WTC11 (cell line): Measurements from ENCODE around the gene ENAH. TPM values are rescaled to one million over a fixed set of nuclear protein-coding genes. Genes with fewer than 3 reads are reported as not detected.
"Not testable (repeated sequence)": the region's sequence is repeated elsewhere in the genome, so short reads cannot be mapped to it uniquely, and the experiment has no call there.

ENCODE experiments used
- ATAC-seq: fragments of 200-7000 bp; cut with Tn5 transposase; 2 replicates; pipeline ENCODE4 v1.10.0; 2021; ENCODE audit warnings: mild to moderate bottlenecking, moderate library complexity
- CTCF ChIA-PET: fragments of 300-600 bp; sonication (Branson Sonifier 250); formaldehyde crosslinking; loops from one replicate; lab custom pipeline; 2021; ENCODE audit warnings: antibody characterized with exemption; lab: Charles Lee
- POLR2A ChIA-PET: fragments of 350-600 bp; sonication (Branson Sonifier 250); formaldehyde crosslinking; loops from one replicate; lab custom pipeline; 2021; ENCODE audit warnings: antibody characterized with exemption; lab: Charles Lee
- DNase-seq: peaks from one replicate; pipeline ENCODE4 v3.0.0; 2021; ENCODE audit warnings: low spot score
- H3K27ac Mint-ChIP-seq: 2 replicates; pipeline ENCODE4 v1.8.0; 2021; ENCODE audit warnings: mixed read lengths
- H3K27me3 Mint-ChIP-seq: 2 replicates; pipeline ENCODE4 v1.8.0; 2021; ENCODE audit warnings: low read depth, mild to moderate bottlenecking, moderate library complexity, mixed read lengths
- H3K36me3 Mint-ChIP-seq: 2 replicates; pipeline ENCODE4 v1.8.0; 2021; ENCODE audit warnings: mixed read lengths
- H3K4me1 Mint-ChIP-seq: 2 replicates; pipeline ENCODE4 v1.8.0; 2022; ENCODE audit warnings: mixed read lengths
- H3K4me3 Mint-ChIP-seq: 2 replicates; pipeline ENCODE4 v1.8.0; 2021; ENCODE audit warnings: mild to moderate bottlenecking, moderate library complexity, mixed read lengths
- H3K9me3 Mint-ChIP-seq: 2 replicates; pipeline ENCODE4 v1.8.0; 2021; ENCODE audit warnings: mixed read lengths
- EMX1 ChIP-seq: fragments of 250-450 bp; sonication (Bioruptor Pico); IDR thresholded peaks from 2 replicates; pipeline ENCODE4 v1.8.0; 2021; ENCODE audit warnings: mild to moderate bottlenecking
- IRF2 ChIP-seq: sonication (generic); formaldehyde crosslinking; IDR thresholded peaks from 2 replicates; pipeline ENCODE4 v1.8.0; 2022; ENCODE audit warnings: low read depth, missing genetic modification reagents, borderline replicate concordance
- NFE2L1 ChIP-seq: sonication (generic); formaldehyde crosslinking; IDR thresholded peaks from 2 replicates; pipeline ENCODE4 v1.8.1; 2023; ENCODE audit warnings: missing genetic modification reagents
- TP53 ChIP-seq: sonication (generic); formaldehyde crosslinking; IDR thresholded peaks from 2 replicates; pipeline ENCODE4 v1.8.1; 2023; ENCODE audit warnings: mild to moderate bottlenecking, missing genetic modification reagents
- ZNF121 ChIP-seq: sonication (generic); formaldehyde crosslinking; IDR thresholded peaks from 2 replicates; pipeline ENCODE4 v1.8.0; 2023; ENCODE audit warnings: missing genetic modification reagents
- ZNF138 ChIP-seq: sonication (generic); formaldehyde crosslinking; conservative IDR thresholded peaks from 2 replicates; pipeline ENCODE4 v1.8.1; 2022; ENCODE audit warnings: mild to moderate bottlenecking, moderate library complexity, missing genetic modification reagents
- ZNF396 ChIP-seq: fragments of 250-450 bp; sonication (Bioruptor Pico); IDR thresholded peaks from 2 replicates; pipeline ENCODE4 v1.8.0; 2021; ENCODE audit warnings: mild to moderate bottlenecking, moderate library complexity, borderline replicate concordance
- total RNA-seq: library from RNA; stranded (reverse); gene quantifications from 3 replicates; pipeline ENCODE4 v1.2.3, GENCODE V29; 2021
- TF ChIP-seq, protein P1 (sequence below): sonication (generic); formaldehyde crosslinking; IDR thresholded peaks from 2 replicates; pipeline ENCODE4 v1.8.1; 2023; ENCODE audit warnings: mild to moderate bottlenecking, missing genetic modification reagents
- TF ChIP-seq, protein P2 (sequence below): sonication (generic); formaldehyde crosslinking; IDR thresholded peaks from 2 replicates; pipeline ENCODE4 v1.8.0; 2023; ENCODE audit warnings: mild to moderate bottlenecking, missing genetic modification reagents
- TF ChIP-seq, protein P3 (sequence below): sonication (generic); formaldehyde crosslinking; IDR thresholded peaks from 2 replicates; pipeline ENCODE4 v1.8.0; 2022; ENCODE audit warnings: mild to moderate bottlenecking, missing genetic modification reagents
- TF ChIP-seq, protein P4 (sequence below): fragments of 250-450 bp; sonication (Bioruptor Pico); conservative IDR thresholded peaks from 2 replicates; pipeline ENCODE4 v1.9.0; 2021; ENCODE audit warnings: mild to moderate bottlenecking
- TF ChIP-seq, protein P5 (sequence below): fragments of 250-450 bp; sonication (Bioruptor Pico); IDR thresholded peaks from 2 replicates; pipeline ENCODE4 v2.1.2; 2022; ENCODE audit warnings: mild to moderate bottlenecking, moderate library complexity
- TF ChIP-seq, protein P6 (sequence below): fragments of 200-600 bp; IDR thresholded peaks from 2 replicates; pipeline ENCODE4 v1.8.0; 2022; ENCODE audit warnings: antibody characterized with exemption

The ENAH gene
- total RNA-seq, 1 experiment from 2014 or later = 227 TPM

DNA sequence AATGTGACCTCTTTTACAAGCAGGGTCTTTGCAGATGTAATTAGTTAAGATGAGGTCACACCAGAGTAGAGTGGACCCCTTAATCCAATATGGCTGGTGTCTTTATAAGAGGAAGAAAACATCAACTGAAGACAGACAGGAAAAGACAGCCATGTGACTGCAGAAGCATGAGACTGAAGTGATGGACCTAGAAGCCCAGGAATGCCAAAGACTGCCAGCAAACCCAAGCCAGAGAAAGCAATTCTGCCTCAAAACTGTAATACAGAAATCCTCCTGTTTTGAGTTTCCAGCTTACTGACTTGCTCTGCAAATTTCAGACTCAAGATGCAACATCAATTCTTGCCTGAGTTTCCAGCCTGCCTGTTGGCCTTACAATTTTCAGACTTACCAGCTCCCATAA lies 17.3 kb downstream of the ENAH start (continued):
- TF ChIP-seq, protein P1, sequence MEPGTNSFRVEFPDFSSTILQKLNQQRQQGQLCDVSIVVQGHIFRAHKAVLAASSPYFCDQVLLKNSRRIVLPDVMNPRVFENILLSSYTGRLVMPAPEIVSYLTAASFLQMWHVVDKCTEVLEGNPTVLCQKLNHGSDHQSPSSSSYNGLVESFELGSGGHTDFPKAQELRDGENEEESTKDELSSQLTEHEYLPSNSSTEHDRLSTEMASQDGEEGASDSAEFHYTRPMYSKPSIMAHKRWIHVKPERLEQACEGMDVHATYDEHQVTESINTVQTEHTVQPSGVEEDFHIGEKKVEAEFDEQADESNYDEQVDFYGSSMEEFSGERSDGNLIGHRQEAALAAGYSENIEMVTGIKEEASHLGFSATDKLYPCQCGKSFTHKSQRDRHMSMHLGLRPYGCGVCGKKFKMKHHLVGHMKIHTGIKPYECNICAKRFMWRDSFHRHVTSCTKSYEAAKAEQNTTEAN = no peak
- TF ChIP-seq, protein P2, sequence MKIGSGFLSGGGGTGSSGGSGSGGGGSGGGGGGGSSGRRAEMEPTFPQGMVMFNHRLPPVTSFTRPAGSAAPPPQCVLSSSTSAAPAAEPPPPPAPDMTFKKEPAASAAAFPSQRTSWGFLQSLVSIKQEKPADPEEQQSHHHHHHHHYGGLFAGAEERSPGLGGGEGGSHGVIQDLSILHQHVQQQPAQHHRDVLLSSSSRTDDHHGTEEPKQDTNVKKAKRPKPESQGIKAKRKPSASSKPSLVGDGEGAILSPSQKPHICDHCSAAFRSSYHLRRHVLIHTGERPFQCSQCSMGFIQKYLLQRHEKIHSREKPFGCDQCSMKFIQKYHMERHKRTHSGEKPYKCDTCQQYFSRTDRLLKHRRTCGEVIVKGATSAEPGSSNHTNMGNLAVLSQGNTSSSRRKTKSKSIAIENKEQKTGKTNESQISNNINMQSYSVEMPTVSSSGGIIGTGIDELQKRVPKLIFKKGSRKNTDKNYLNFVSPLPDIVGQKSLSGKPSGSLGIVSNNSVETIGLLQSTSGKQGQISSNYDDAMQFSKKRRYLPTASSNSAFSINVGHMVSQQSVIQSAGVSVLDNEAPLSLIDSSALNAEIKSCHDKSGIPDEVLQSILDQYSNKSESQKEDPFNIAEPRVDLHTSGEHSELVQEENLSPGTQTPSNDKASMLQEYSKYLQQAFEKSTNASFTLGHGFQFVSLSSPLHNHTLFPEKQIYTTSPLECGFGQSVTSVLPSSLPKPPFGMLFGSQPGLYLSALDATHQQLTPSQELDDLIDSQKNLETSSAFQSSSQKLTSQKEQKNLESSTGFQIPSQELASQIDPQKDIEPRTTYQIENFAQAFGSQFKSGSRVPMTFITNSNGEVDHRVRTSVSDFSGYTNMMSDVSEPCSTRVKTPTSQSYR (CRISPR knock-in tag) = no peak
- no peak for TF ChIP-seq ZNF396 (CRISPR knock-in tag)
- TF ChIP-seq, protein P3, sequence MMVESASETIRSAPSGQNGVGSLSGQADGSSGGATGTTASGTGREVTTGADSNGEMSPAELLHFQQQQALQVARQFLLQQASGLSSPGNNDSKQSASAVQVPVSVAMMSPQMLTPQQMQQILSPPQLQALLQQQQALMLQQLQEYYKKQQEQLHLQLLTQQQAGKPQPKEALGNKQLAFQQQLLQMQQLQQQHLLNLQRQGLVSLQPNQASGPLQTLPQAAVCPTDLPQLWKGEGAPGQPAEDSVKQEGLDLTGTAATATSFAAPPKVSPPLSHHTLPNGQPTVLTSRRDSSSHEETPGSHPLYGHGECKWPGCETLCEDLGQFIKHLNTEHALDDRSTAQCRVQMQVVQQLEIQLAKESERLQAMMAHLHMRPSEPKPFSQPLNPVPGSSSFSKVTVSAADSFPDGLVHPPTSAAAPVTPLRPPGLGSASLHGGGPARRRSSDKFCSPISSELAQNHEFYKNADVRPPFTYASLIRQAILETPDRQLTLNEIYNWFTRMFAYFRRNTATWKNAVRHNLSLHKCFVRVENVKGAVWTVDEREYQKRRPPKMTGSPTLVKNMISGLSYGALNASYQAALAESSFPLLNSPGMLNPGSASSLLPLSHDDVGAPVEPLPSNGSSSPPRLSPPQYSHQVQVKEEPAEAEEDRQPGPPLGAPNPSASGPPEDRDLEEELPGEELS (CRISPR knock-in tag) = no peak
- TF ChIP-seq, protein P4, sequence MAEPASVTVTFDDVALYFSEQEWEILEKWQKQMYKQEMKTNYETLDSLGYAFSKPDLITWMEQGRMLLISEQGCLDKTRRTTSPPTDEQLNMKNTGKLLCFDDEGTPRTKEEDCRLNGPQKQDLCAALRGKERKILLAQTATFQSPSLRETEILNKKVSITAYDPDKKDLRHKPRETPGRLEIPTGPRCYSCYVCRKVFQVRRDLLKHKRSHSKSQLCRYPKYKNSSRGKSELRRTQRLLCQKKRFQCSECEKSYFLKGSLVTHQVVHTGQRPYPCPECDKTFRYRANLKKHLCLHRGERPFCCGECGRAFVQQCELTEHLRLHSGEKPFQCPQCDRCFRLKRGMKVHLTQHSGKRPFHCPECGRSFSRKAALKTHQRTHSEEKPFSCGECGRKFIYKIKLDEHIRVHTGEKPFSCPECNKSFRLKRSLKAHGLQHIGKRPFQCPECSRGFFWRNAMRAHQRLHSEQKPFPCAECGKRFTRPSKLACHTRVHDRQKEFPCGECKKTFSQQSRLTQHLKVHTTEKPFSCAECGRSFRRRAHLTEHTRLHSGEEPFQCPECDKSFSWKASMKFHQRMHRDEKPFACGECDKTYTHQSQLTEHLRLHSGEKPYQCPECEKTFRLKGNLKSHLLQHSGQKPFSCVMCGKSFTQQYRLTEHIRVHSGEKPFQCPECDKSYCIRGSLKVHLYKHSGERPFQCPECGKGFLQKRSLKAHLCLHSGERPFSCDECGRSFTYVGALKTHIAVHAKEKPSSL = no peak
- TF ChIP-seq, protein P5, sequence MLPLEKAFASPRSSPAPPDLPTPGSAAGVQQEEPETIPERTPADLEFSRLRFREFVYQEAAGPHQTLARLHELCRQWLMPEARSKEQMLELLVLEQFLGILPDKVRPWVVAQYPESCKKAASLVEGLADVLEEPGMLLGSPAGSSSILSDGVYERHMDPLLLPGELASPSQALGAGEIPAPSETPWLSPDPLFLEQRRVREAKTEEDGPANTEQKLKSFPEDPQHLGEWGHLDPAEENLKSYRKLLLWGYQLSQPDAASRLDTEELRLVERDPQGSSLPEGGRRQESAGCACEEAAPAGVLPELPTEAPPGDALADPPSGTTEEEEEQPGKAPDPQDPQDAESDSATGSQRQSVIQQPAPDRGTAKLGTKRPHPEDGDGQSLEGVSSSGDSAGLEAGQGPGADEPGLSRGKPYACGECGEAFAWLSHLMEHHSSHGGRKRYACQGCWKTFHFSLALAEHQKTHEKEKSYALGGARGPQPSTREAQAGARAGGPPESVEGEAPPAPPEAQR (CRISPR knock-in tag) = no peak
- TF ChIP-seq, all 79 proteins: peak for 0

DNA sequence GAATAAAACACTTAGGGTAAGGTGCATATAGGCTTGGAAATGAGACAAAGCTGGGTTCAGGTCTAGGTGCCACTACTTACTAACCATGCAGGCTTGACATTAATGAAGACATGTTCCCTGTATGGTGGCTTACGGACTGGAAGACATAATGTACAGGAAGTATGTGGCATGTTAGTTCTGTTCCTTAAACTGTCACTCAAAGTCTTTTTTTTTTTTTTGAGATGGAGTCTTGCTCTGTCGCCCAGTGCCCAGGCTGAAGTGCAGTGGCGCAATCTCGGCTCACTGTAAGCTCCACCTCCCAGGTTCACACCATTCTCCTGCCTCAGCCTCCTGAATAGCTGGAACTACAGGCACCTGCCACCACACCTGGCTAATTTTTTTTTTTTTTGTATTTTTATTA lies 20.1 kb downstream of the ENAH start:
- not testable (repeated sequence) for DNase-seq

DNA sequence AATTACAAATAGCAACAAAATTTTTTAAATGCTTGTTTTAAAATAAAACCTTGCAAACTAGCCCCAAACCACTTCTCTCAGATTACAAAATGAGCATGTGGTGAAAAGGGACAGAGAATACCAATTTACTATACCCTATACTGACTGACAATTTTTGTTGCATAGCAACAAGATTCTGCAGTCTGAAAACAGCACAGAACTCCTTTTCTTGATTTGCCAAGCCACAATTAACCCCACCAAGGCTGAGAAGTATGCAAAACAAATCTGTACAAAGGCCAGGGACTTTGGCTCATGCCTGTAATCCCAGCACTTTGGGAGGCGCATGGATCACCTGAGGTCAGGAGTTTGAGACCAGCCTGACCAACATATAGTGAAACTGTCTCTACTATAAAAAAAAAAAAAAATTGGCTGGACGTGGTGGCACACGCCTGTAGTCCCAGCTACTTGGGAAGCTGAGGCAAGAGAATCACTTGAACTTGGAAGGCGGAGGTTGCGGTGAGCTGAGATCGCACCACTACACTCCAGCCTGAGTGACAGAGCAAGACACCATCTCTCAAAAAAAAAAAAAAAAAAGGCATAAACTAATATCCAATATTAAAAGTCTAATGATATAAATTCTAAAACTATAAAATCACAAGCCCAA lies 21.8 kb downstream of the ENAH start:
- H3K27me3 Mint-ChIP-seq = no peaks in the 10 kb centered on the region
- POLR2A ChIA-PET = no interaction called here
- H3K4me1 Mint-ChIP-seq = peaks cover 70% of the 10 kb centered on the region

More for the DNA sequence above, 20.1 kb downstream of the ENAH start:
- not testable (repeated sequence) for ATAC-seq, H3K27me3 Mint-ChIP-seq, H3K36me3 Mint-ChIP-seq, H3K27ac Mint-ChIP-seq, H3K9me3 Mint-ChIP-seq, H3K4me3 Mint-ChIP-seq
- ChIA-PET POLR2A (interaction anchor here (0.6 kb wide), 1 partner anchor 11 kb away, joined by 3 read pairs; no protein-coding TSS in a partner anchor), CTCF (interaction anchor here (0.7 kb wide), 1 partner anchor 144 kb away, joined by 3 read pairs; no protein-coding TSS in a partner anchor)
- H3K4me1 Mint-ChIP-seq = peaks cover 63% of the 10 kb centered on the region
- TF ChIP-seq ZNF121 (CRISPR knock-in tag) = 0 out of 2 replicates have a peak, but pooled peaks have one; percentile 32
- TF ChIP-seq, all 79 proteins: peak for 1; not testable (repeated sequence) for 78

More for the DNA sequence above, 21.8 kb downstream of the ENAH start:
- no peak for DNase-seq
- Mint-ChIP-seq H3K4me3 (no peak overlapping the region), H3K9me3 (no peaks in the 10 kb centered on the region)
- CTCF ChIA-PET = no interaction called here
- ATAC-seq = no peak
- TF ChIP-seq, protein P6, sequence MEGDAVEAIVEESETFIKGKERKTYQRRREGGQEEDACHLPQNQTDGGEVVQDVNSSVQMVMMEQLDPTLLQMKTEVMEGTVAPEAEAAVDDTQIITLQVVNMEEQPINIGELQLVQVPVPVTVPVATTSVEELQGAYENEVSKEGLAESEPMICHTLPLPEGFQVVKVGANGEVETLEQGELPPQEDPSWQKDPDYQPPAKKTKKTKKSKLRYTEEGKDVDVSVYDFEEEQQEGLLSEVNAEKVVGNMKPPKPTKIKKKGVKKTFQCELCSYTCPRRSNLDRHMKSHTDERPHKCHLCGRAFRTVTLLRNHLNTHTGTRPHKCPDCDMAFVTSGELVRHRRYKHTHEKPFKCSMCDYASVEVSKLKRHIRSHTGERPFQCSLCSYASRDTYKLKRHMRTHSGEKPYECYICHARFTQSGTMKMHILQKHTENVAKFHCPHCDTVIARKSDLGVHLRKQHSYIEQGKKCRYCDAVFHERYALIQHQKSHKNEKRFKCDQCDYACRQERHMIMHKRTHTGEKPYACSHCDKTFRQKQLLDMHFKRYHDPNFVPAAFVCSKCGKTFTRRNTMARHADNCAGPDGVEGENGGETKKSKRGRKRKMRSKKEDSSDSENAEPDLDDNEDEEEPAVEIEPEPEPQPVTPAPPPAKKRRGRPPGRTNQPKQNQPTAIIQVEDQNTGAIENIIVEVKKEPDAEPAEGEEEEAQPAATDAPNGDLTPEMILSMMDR = no peak
- TF ChIP-seq ZNF138 (CRISPR knock-in tag) = no peak
- no peak for TF ChIP-seq EMX1 (CRISPR knock-in tag)
- no peak for TF ChIP-seq IRF2 (CRISPR knock-in tag)
- TF ChIP-seq, protein P4 = no peak
- no peak for TF ChIP-seq TP53 (CRISPR knock-in tag)
- TF ChIP-seq NFE2L1 (CRISPR knock-in tag) = no peak
- TF ChIP-seq, all 79 proteins: peak for 0
- Mint-ChIP-seq H3K27ac (no peak overlapping the region), H3K36me3 (no peaks in the 10 kb centered on the region)
